ENCODE results near the gene RBM4.

Gene RBM4

GRCh38 chr11:66628061-66628603 lies 10.4 kb upstream of the RBM4 start:
- TF ChIP-seq, protein P1, sequence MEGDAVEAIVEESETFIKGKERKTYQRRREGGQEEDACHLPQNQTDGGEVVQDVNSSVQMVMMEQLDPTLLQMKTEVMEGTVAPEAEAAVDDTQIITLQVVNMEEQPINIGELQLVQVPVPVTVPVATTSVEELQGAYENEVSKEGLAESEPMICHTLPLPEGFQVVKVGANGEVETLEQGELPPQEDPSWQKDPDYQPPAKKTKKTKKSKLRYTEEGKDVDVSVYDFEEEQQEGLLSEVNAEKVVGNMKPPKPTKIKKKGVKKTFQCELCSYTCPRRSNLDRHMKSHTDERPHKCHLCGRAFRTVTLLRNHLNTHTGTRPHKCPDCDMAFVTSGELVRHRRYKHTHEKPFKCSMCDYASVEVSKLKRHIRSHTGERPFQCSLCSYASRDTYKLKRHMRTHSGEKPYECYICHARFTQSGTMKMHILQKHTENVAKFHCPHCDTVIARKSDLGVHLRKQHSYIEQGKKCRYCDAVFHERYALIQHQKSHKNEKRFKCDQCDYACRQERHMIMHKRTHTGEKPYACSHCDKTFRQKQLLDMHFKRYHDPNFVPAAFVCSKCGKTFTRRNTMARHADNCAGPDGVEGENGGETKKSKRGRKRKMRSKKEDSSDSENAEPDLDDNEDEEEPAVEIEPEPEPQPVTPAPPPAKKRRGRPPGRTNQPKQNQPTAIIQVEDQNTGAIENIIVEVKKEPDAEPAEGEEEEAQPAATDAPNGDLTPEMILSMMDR (IDR thresholded peaks at IDR 0.05; ENCODE audit: insufficient read depth, low read depth, low read length, missing control alignments), result no peak
- H3K4me3 ChIP-seq (ENCODE audit: low read length), result no peak overlapping the region
- DNase-seq (ENCODE audit: low read depth), result no peak

DNA sequence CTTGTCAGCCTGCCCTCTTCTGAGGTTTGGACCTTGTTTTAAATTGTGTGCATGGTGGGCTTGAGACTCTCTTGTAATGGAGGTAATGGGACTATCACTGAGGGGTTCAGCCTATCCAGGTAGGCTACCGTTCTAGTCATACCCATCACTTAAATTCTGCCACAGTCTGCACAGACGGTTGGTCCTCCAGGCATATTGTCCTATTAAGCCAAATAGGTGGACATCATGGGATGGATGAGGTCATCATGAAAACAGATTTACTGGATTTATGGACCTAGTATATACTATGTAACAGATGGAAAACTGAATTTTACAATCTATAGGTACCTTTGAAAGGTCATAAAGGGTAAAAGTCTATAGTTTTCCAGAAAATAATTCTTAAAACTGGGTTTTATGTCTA lies 9.1 kb upstream of the RBM4 start:
- TF ChIP-seq, protein P1 (IDR thresholded peaks at IDR 0.05; ENCODE audit: insufficient read depth, low read depth, low read length, missing control alignments), result no peak
- DNase-seq (ENCODE audit: low read depth), result no peak

DNA sequence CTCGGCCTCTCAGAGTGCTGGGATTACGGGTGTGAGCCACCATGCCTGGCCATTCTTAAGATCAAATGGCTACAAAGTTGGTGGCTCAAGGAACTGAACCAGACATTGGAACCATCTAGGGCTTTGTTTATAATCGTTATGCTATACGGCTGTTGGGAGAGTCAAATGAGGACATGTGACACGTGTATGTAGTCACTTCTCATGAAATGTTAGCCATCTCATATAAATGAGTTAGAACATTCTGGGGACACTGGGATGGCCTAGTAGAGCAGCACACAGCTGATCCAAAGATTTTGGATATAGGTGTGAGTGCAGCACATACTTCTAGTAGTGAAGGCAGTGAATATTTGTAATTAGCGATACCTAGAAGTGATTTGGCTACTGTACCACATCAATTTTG lies 6.6 kb upstream of the RBM4 start:
- no peak for DNase-seq (ENCODE audit: low read depth)
- no peak overlapping the region for H3K4me3 ChIP-seq (ENCODE audit: low read length)
- TF ChIP-seq, protein P1 (IDR thresholded peaks at IDR 0.05; ENCODE audit: insufficient read depth, low read depth, low read length, missing control alignments), result no peak

More for the DNA sequence above, 9.1 kb upstream of the RBM4 start:
- no peak overlapping the region for H3K4me3 ChIP-seq (ENCODE audit: low read length)

GRCh38 chr11:66632952-66633351 lies 5.6 kb upstream of the RBM4 start:
- TF ChIP-seq, protein P1 (IDR thresholded peaks at IDR 0.05; ENCODE audit: insufficient read depth, low read depth, low read length, missing control alignments), result no peak
- no peak for DNase-seq (ENCODE audit: low read depth)
- H3K4me3 ChIP-seq (ENCODE audit: low read length), result no peak overlapping the region

DNA sequence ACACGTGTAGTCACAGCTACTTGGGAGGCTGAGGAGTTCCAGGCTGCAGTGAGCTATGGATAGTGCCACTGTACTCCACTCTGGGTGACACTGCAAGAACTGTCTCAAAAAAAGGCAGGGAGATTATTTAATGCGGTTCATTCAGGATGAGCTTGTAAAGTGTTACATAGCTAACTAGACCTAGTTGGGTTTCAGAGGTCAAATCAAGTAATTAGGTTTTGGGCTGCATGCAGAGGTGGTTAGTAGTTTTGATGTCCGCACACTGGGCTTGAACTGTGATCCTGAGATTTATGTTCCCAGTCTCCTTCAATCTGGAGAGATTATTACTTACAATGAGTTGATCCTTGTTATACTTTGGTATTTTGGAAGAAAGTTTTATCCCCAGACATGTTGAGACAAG lies 2.1 kb upstream of the RBM4 start:
- DNase-seq (ENCODE audit: low read depth), result peak; percentile 22
- TF ChIP-seq, protein P1 (IDR thresholded peaks at IDR 0.05; ENCODE audit: insufficient read depth, low read depth, low read length, missing control alignments), result no peak
- H3K4me3 ChIP-seq (ENCODE audit: low read length), result no peak overlapping the region

DNA sequence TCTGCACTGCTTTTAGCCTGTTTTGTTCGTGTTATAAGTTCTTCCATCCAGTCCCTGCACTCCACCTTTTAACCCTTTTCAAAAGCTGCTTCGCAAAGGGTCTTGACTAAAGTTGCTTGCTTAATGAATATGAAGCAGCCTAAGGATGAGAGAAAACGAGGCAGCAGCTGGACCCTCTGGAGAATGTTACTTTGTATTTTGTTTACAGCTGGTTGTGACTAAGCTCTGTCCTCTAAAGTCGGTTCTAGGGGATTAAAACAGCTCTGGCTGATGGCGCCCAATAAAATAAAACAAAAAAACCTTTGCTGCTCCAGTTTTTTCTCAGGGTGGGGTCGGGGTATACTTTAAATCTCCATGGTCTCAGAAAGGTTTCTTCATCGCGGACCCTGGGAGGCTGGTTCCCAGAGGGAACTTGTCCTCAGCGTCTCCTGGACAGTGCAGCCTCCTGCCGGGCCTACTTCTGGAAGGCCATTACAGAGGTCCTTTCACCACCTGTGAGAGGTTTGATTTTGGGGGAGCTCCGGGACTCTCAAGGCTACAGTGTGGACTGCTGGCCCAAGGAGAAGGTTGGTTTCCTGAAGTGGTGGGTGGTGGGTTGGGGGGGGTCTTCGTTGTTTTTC lies 836 bp upstream of the RBM4 start:
- TF ChIP-seq, protein P1 (IDR thresholded peaks at IDR 0.05; ENCODE audit: insufficient read depth, low read depth, low read length, missing control alignments), result no peak
- DNase-seq (ENCODE audit: low read depth), result peak; percentile 4

More for the DNA sequence above, 836 bp upstream of the RBM4 start:
- H3K4me3 ChIP-seq (ENCODE audit: low read length), result peak overlapping the region; percentile 27

All from epithelial cell of esophagus (primary cell).